ENCODE results near the gene TMEM51.

DNA sequence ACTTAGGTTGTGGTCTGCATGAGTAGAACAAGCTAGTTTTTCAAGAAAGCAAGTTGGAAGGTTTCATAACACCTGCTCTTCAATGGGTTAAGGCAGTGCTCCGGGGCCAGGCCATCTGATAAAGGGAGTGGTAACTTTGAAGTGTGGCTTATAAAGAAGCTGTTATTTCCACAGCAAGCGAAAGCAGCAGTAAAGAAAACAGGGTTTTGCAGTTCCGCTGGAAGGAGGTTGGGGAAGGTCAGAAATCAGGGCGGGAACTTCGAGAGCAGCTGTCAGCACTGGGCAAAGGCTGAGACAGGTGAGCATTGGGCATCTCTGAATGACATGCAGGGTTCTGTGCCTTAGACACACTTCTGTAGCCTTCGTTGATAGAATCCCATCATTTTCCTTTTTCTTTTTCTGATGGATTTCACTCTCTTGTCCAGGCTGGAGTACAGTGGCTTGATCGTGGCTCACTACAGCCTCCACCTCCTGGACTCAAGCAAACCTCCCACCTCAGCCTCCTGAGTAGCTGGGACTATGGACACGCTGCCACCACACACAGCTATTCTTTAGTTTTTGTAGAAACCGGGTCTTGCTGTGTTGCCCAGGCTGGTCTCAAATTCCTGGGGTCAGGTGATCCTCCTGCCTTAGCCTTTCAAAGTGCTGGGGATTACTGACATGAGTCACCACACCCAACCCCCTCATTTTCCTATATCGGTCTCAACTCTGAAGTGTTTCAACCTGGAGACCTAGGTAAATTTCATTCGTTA is 20.5 kb downstream of the TMEM51 start:
- TF ChIP-seq, protein P1, sequence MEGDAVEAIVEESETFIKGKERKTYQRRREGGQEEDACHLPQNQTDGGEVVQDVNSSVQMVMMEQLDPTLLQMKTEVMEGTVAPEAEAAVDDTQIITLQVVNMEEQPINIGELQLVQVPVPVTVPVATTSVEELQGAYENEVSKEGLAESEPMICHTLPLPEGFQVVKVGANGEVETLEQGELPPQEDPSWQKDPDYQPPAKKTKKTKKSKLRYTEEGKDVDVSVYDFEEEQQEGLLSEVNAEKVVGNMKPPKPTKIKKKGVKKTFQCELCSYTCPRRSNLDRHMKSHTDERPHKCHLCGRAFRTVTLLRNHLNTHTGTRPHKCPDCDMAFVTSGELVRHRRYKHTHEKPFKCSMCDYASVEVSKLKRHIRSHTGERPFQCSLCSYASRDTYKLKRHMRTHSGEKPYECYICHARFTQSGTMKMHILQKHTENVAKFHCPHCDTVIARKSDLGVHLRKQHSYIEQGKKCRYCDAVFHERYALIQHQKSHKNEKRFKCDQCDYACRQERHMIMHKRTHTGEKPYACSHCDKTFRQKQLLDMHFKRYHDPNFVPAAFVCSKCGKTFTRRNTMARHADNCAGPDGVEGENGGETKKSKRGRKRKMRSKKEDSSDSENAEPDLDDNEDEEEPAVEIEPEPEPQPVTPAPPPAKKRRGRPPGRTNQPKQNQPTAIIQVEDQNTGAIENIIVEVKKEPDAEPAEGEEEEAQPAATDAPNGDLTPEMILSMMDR (conservative IDR thresholded peaks at IDR 0.05; ENCODE audit: low read depth, low read length) = no peak
- TF ChIP-seq POLR2A (IDR thresholded peaks at IDR 0.05; ENCODE audit: low read depth, low read length) = no peak
- no peak for TF ChIP-seq CEBPB (IDR thresholded peaks at IDR 0.05; ENCODE audit: low read depth, low read length)
- no peak for TF ChIP-seq RAD21 (IDR thresholded peaks at IDR 0.05; ENCODE audit: low read length)
- TF ChIP-seq, protein P2, sequence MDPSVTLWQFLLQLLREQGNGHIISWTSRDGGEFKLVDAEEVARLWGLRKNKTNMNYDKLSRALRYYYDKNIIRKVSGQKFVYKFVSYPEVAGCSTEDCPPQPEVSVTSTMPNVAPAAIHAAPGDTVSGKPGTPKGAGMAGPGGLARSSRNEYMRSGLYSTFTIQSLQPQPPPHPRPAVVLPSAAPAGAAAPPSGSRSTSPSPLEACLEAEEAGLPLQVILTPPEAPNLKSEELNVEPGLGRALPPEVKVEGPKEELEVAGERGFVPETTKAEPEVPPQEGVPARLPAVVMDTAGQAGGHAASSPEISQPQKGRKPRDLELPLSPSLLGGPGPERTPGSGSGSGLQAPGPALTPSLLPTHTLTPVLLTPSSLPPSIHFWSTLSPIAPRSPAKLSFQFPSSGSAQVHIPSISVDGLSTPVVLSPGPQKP (IDR thresholded peaks at IDR 0.05; ENCODE audit: borderline replicate concordance, low read depth, low read length) = no peak
- TF ChIP-seq MAZ (IDR thresholded peaks at IDR 0.05; ENCODE audit: borderline replicate concordance, low read depth, low read length) = no peak
- no peak for TF ChIP-seq RCOR1 (IDR thresholded peaks at IDR 0.05; ENCODE audit: insufficient replicate concordance, low read length)
- TF ChIP-seq RFX5 (IDR thresholded peaks at IDR 0.05; ENCODE audit: low read depth, low read length) = no peak
- TF ChIP-seq MXI1 (IDR thresholded peaks at IDR 0.05; ENCODE audit: borderline replicate concordance, low read depth, low read length) = no peak
- TF ChIP-seq MAFK (IDR thresholded peaks at IDR 0.05; ENCODE audit: low read depth, low read length) = no peak
- TF ChIP-seq, protein P3, sequence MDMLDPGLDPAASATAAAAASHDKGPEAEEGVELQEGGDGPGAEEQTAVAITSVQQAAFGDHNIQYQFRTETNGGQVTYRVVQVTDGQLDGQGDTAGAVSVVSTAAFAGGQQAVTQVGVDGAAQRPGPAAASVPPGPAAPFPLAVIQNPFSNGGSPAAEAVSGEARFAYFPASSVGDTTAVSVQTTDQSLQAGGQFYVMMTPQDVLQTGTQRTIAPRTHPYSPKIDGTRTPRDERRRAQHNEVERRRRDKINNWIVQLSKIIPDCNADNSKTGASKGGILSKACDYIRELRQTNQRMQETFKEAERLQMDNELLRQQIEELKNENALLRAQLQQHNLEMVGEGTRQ (IDR thresholded peaks at IDR 0.05; ENCODE audit: low read depth, low read length) = no peak
- no peak for TF ChIP-seq SMC3 (IDR thresholded peaks at IDR 0.05; ENCODE audit: low read depth, low read length)

Measured in IMR-90 (cell line).